H1 (cell line): Measurements from ENCODE around the gene PEX6. TPM values are rescaled to one million over a fixed set of nuclear protein-coding genes. Genes with fewer than 3 reads are reported as not detected.

ENCODE experiments used
- CTCF ChIA-PET: fragments of 300-600 bp; sonication (Branson Sonifier 250); formaldehyde crosslinking; loops from one replicate; lab custom pipeline; 2021; ENCODE audit not compliant: partially characterized antibody; lab: Charles Lee
- POLR2A ChIA-PET: fragments of 300-600 bp; sonication (Branson Sonifier 250); formaldehyde crosslinking; loops from one replicate; lab custom pipeline; 2021; ENCODE audit warnings: inconsistent platforms; ENCODE audit not compliant: partially characterized antibody; lab: Charles Lee
- DNase-seq, 2 experiments: peaks; one replicate each; pipeline versions ENCODE4 v3.0.0 to v3.0.0-alpha.2; 2010 to 2022; ENCODE audit warnings: low spot score in 2 of 2, low read depth in 1 of 2, mixed read lengths in 1 of 2
- FAIRE-seq: peaks from 2 replicates; lab custom pipeline; 2011; peaks lifted over from hg19 to GRCh38; lab: Jason Lieb, UNC
- H2AFZ ChIP-seq: 2 replicates; pipeline ENCODE4 v1.8.1; 2012; ENCODE audit warnings: low read length, inconsistent platforms
- H2AK5ac ChIP-seq: 2 replicates; pipeline ENCODE4 v1.6.1; 2013; ENCODE audit warnings: low read depth, low read length
- H2BK120ac ChIP-seq: replicated peaks from 2 replicates; pipeline ENCODE3; 2013; ENCODE audit warnings: low read depth, low read length, inconsistent platforms
- H2BK12ac ChIP-seq: 2 replicates; pipeline ENCODE4 v1.6.1; 2013; ENCODE audit warnings: low read depth, low read length
- H2BK15ac ChIP-seq: 2 replicates; pipeline ENCODE4 v1.6.1; 2013; ENCODE audit warnings: low read length
- H2BK20ac ChIP-seq: 2 replicates; pipeline ENCODE4 v1.6.1; 2013; ENCODE audit warnings: low read length
- H2BK5ac ChIP-seq: 2 replicates; pipeline ENCODE4 v1.6.1; 2013; ENCODE audit warnings: low read depth, low read length
- H3K14ac ChIP-seq: 2 replicates; pipeline ENCODE4 v1.6.1; 2013; ENCODE audit warnings: inconsistent platforms; ENCODE audit not compliant: insufficient read length
- H3K18ac ChIP-seq: 2 replicates; pipeline ENCODE4 v1.6.1; 2013; ENCODE audit warnings: low read length; ENCODE audit errors: extremely low read depth
- H3K23ac ChIP-seq: 2 replicates; pipeline ENCODE4 v1.6.1; 2013; ENCODE audit warnings: inconsistent platforms; ENCODE audit not compliant: insufficient read length
- H3K23me2 ChIP-seq: 2 replicates; pipeline ENCODE4 v1.6.1; 2013; ENCODE audit warnings: low read depth, low read length
- H3K27ac ChIP-seq: 2 replicates; pipeline ENCODE4 v1.6.1; 2011; ENCODE audit warnings: low read depth, low read length, inconsistent platforms
- H3K27me3 ChIP-seq, 4 experiments: replicated peaks in 1 of 4; 1 replicate in 1 of 4; 2 replicates in 3 of 4; pipeline versions ENCODE4 v1.6.1 to v1.8.1; 2011 to 2013; ENCODE audit warnings: low read length in 3 of 4, mild to moderate bottlenecking in 3 of 4, inconsistent platforms in 2 of 4, mixed read lengths in 2 of 4, moderate library complexity in 1 of 4; ENCODE audit not compliant: control insufficient read depth in 3 of 4, insufficient read depth in 3 of 4; ENCODE audit errors: extremely low read depth in 1 of 4
- H3K36me3 ChIP-seq, 4 experiments: 2 replicates each; pipeline versions ENCODE4 v1.6.1 to v1.8.1; 2011 to 2013; ENCODE audit warnings: mild to moderate bottlenecking in 4 of 4, low read length in 3 of 4, moderate library complexity in 2 of 4, control low read depth in 1 of 4, inconsistent platforms in 1 of 4; ENCODE audit not compliant: insufficient read depth in 4 of 4, control insufficient read depth in 2 of 4
- H3K4ac ChIP-seq: replicated peaks from 2 replicates; pipeline ENCODE3; 2013; ENCODE audit warnings: low read length, low read depth, mixed read lengths, inconsistent platforms; ENCODE audit not compliant: insufficient read length
- H3K4me1 ChIP-seq, 4 experiments: replicated peaks in 1 of 4; 1 replicate in 1 of 4; 2 replicates in 3 of 4; pipeline versions ENCODE4 v1.6.1 to v1.8.1; 2011 to 2013; ENCODE audit warnings: low read length in 3 of 4, inconsistent platforms in 2 of 4, mixed read lengths in 1 of 4; ENCODE audit not compliant: insufficient read depth in 4 of 4, control insufficient read depth in 3 of 4
- H3K4me2 ChIP-seq, 2 experiments: 2 replicates each; pipeline versions ENCODE4 v1.6.1 to v1.8.1; 2011 to 2013; ENCODE audit warnings: low read depth in 2 of 2, low read length in 2 of 2, control low read depth in 1 of 2, inconsistent platforms in 1 of 2, mild to moderate bottlenecking in 1 of 2; ENCODE audit not compliant: insufficient read depth in 1 of 2
- H3K4me3 ChIP-seq, 4 experiments: fragments of 200-600, 300-600 bp in 1 of 4; sonication (generic), shearing (Covaris generic), sonication (Bioruptor Twin) in 1 of 4; 2 replicates each; pipeline versions ENCODE4 v1.5.1 to v1.8.1; 2011 to 2016; ENCODE audit warnings: low read length in 4 of 4, low read depth in 3 of 4, control low read depth in 2 of 4, inconsistent platforms in 2 of 4, mild to moderate bottlenecking in 2 of 4, mixed read lengths in 1 of 4, moderate library complexity in 1 of 4; ENCODE audit not compliant: insufficient read depth in 2 of 4; ENCODE audit errors: extremely low read depth in 1 of 4
- H3K56ac ChIP-seq: replicated peaks from 2 replicates; pipeline ENCODE3; 2013; ENCODE audit warnings: low read depth, mild to moderate bottlenecking, mixed read lengths, low read length, inconsistent platforms; ENCODE audit not compliant: insufficient read length
- H3K79me1 ChIP-seq: 2 replicates; pipeline ENCODE4 v1.6.1; 2013; ENCODE audit warnings: low read depth, low read length, control low read depth
- H3K79me2 ChIP-seq, 2 experiments: 2 replicates each; pipeline versions ENCODE4 v1.6.1 to v1.8.1; 2012 to 2013; ENCODE audit warnings: low read length in 2 of 2, mild to moderate bottlenecking in 2 of 2, inconsistent platforms in 1 of 2; ENCODE audit not compliant: insufficient read depth in 2 of 2, control insufficient read depth in 1 of 2
- H3K9ac ChIP-seq, 4 experiments: replicated peaks in 1 of 4; 1 replicate in 1 of 4; 2 replicates in 3 of 4; pipeline versions ENCODE4 v1.6.1 to v1.8.1; 2011 to 2013; ENCODE audit warnings: low read depth in 3 of 4, low read length in 3 of 4, control low read depth in 2 of 4, mild to moderate bottlenecking in 2 of 4, moderate library complexity in 2 of 4, inconsistent platforms in 1 of 4; ENCODE audit errors: extremely low read depth in 1 of 4
- H3K9me3 ChIP-seq, 2 experiments: 2 replicates each; pipeline versions ENCODE4 v1.6.1 to v1.8.1; 2012 to 2013; ENCODE audit warnings: mild to moderate bottlenecking in 2 of 2, moderate library complexity in 2 of 2, control low read depth in 1 of 2, inconsistent platforms in 1 of 2, low read depth in 1 of 2, low read length in 1 of 2, mixed read lengths in 1 of 2; ENCODE audit not compliant: insufficient read depth in 2 of 2
- H4K20me1 ChIP-seq, 2 experiments: replicated peaks in 1 of 2; 2 replicates each; pipeline versions ENCODE3 to v1.8.1; 2011 to 2013; ENCODE audit warnings: inconsistent platforms in 2 of 2, low read length in 2 of 2, mild to moderate bottlenecking in 1 of 2; ENCODE audit not compliant: insufficient read depth in 2 of 2, control insufficient read depth in 1 of 2
- H4K5ac ChIP-seq: 2 replicates; pipeline ENCODE4 v1.6.1; 2013; ENCODE audit warnings: low read length, low read depth, mixed read lengths, inconsistent platforms; ENCODE audit not compliant: insufficient read length
- H4K8ac ChIP-seq: 2 replicates; pipeline ENCODE4 v1.8.0; 2013; ENCODE audit warnings: mild to moderate bottlenecking, moderate library complexity, low read length, inconsistent platforms; ENCODE audit not compliant: insufficient read depth; ENCODE audit errors: extremely low read depth
- H4K91ac ChIP-seq: replicated peaks from 2 replicates; pipeline ENCODE3; 2013; ENCODE audit warnings: low read length, mixed read lengths, inconsistent platforms; ENCODE audit not compliant: insufficient read length
- BRCA1 ChIP-seq: IDR thresholded peaks from 2 replicates; pipeline ENCODE4 v1.6.1; 2012; ENCODE audit warnings: low read depth, low read length, improper control_type of control experiment
- CBX8 ChIP-seq: fragments of 300-800, 300-1000 bp; sonication (generic); IDR thresholded peaks from 2 replicates; pipeline ENCODE4 v1.7.1; 2016; ENCODE audit warnings: low read depth, low read length, borderline replicate concordance
- CTBP2 ChIP-seq: IDR thresholded peaks from 2 replicates; pipeline ENCODE4 v1.7.0; 2011; ENCODE audit warnings: borderline replicate concordance, mild to moderate bottlenecking, moderate library complexity, mixed read lengths, low read length; ENCODE audit not compliant: insufficient read depth, insufficient read length
- EGR1 ChIP-seq: IDR thresholded peaks from 2 replicates; pipeline ENCODE4 v1.6.1; 2011; ENCODE audit warnings: low read depth, low read length, borderline replicate concordance
- FOSL1 ChIP-seq: IDR thresholded peaks from 2 replicates; pipeline ENCODE4 v1.6.1; 2011; ENCODE audit warnings: mild to moderate bottlenecking, low read depth, low read length, moderate library complexity; ENCODE audit not compliant: insufficient read depth
- GABPA ChIP-seq: IDR thresholded peaks from 2 replicates; pipeline ENCODE4 v1.6.1; 2011; ENCODE audit warnings: mild to moderate bottlenecking, low read length, moderate library complexity, borderline replicate concordance; ENCODE audit not compliant: insufficient read depth
- GTF2F1 ChIP-seq: IDR thresholded peaks from 2 replicates; pipeline ENCODE4 v1.6.1; 2012; ENCODE audit warnings: low read depth, low read length, improper control_type of control experiment, borderline replicate concordance
- KDM5A ChIP-seq: fragments of 200-600 bp; IDR thresholded peaks from 2 replicates; pipeline ENCODE4 v1.7.1; 2012; ENCODE audit warnings: mild to moderate bottlenecking, low read length, inconsistent platforms, mixed read lengths
- NANOG ChIP-seq: IDR thresholded peaks from 2 replicates; pipeline ENCODE4 v1.6.1; 2011; ENCODE audit warnings: low read length, low read depth, mild to moderate bottlenecking, inconsistent platforms; ENCODE audit not compliant: insufficient read depth, poor library complexity, severe bottlenecking
- POU5F1 ChIP-seq: IDR thresholded peaks from 2 replicates; pipeline ENCODE4 v1.6.1; 2011; ENCODE audit warnings: low read depth, mild to moderate bottlenecking, low read length, moderate library complexity
- RXRA ChIP-seq: IDR thresholded peaks from 2 replicates; pipeline ENCODE4 v1.6.1; 2011; ENCODE audit warnings: low read depth, mild to moderate bottlenecking, low read length, moderate library complexity; ENCODE audit not compliant: insufficient read depth
- TBP ChIP-seq: IDR thresholded peaks from 2 replicates; pipeline ENCODE4 v1.6.1; 2011; ENCODE audit warnings: low read depth, low read length, improper control_type of control experiment
- WGBS, 2 experiments: shearing (Covaris generic) in 1 of 2; methylation state at CpG; one replicate each; pipeline versions ENCODE4 v1.1.6 to v1.1.7; 2013 to 2015; ENCODE audit warnings: low lambda C conversion rate in 2 of 2, mixed read lengths in 2 of 2, inconsistent platforms in 1 of 2, low coverage in 1 of 2, missing lambda C conversion rate in 1 of 2; ENCODE audit not compliant: insufficient replicate concordance in 2 of 2, insufficient coverage in 1 of 2, insufficient read length in 1 of 2; ENCODE audit errors: extremely low coverage in 1 of 2, missing lambda C conversion rate in 1 of 2; 5-methylcytosine and 5-hydroxymethylcytosine counted together
- polyA plus RNA-seq, 7 experiments: library from polyadenylated mRNA; depleted of rRNA in 3 of 7; stranded (reverse) in 5 of 7; unstranded in 2 of 7; fragments of >200 nt in 5 of 7; fragments of 200-250 nt in 2 of 7; gene quantifications; 1 replicate in 5 of 7; 2 replicates in 1 of 7; 4 replicates in 1 of 7; pipeline versions ENCODE4 v1.2.1 to v1.2.3, GENCODE V29; 2011 to 2013; ENCODE audit warnings: missing spikeins in 2 of 7, mixed read lengths in 2 of 7
- total RNA-seq: library from RNA; stranded (reverse); fragmentation: NEBNext Ultra II Directional; extraction: Animal tissue kit (Norgen Biotek cat#: 25700); gene quantifications from 2 replicates; pipeline ENCODE4 v1.2.1, GENCODE V29; 2021
- TF ChIP-seq, protein P1 (sequence below): IDR thresholded peaks from 2 replicates; pipeline ENCODE4 v1.6.1; 2011; ENCODE audit warnings: low read depth, mild to moderate bottlenecking, low read length; ENCODE audit not compliant: insufficient read depth

The PEX6 gene
- total and polyA plus RNA-seq, 2 of the 8 experiments (the other 6 are each of a cell fraction or from before 2014, with no cell fraction given), result 6.4 to 12.5 TPM

GRCh38 chr6:42915732-42916131, 63.2 kb downstream of the PEX6 start, which contains the start of gene PTCRA:
TSS of gene PTCRA (plus strand) at chr6:42916053. CDS start at chr6:42916070, 17 bp downstream.
- H4K20me1 ChIP-seq, result no peaks in the 10 kb centered on the region
- H3K18ac ChIP-seq, result no peak within 1 kb of the TSS
- ChIA-PET POLR2A (interaction anchor here (1.8 to 7.4 kb wide), 2 partner anchors 12 to 106 kb away, joined by 6 to 81 read pairs; partner anchors contain the start of genes CNPY3 and RRP36), CTCF (interaction anchor here (0.9 to 1.6 kb wide), 2 partner anchors 9 to 17 kb away, joined by 3 to 7 read pairs; no protein-coding TSS in a partner anchor)
- H3K79me1 ChIP-seq, result no peaks in the 10 kb centered on the region
- no peak within 1 kb of the TSS for H2AFZ ChIP-seq
- H4K8ac ChIP-seq, result no peak within 1 kb of the TSS; the same call in 1 of the 2 replicates
- H4K5ac ChIP-seq, result no peak within 1 kb of the TSS
- FAIRE-seq (no peak), DNase-seq (no peak)
- 0 out of 7 replicates have a peak, but pooled peaks cover 0 to 1% (median 0%) of the 10 kb centered on the region in 4 experiments for H3K4me1 ChIP-seq
- H3K9me3 ChIP-seq, result no peaks in the 10 kb centered on the region
- no peaks in the 10 kb centered on the region for H3K79me2 ChIP-seq
- H3K36me3 ChIP-seq, result no peaks in the 10 kb centered on the region
- no peak within 1 kb of the TSS for H3K27ac ChIP-seq
- no peak within 1 kb of the TSS for H3K56ac ChIP-seq
- H3K4ac ChIP-seq, result no peak within 1 kb of the TSS
- 96% methylated on average over 10 of the region's 10 CpGs; no CpG with 5 or more reads in 1 of the 2 experiments for WGBS, 2 experiments
- no peak within 1 kb of the TSS for H3K4me2 ChIP-seq
- H3K27me3 ChIP-seq, result no peaks in the 10 kb centered on the region
- H2BK5ac ChIP-seq, result no peak within 1 kb of the TSS
- no peak within 1 kb of the TSS for H3K14ac ChIP-seq
- no peak within 1 kb of the TSS for H3K9ac ChIP-seq
- no peak within 1 kb of the TSS for H2BK12ac ChIP-seq
- H4K91ac ChIP-seq, result no peak within 1 kb of the TSS
- H2BK20ac ChIP-seq, result no peak within 1 kb of the TSS
- no peak within 1 kb of the TSS for H2BK15ac ChIP-seq
- H3K23ac ChIP-seq, result no peak within 1 kb of the TSS
- no peak within 1 kb of the TSS for H2BK120ac ChIP-seq
- H2AK5ac ChIP-seq, result no peak within 1 kb of the TSS
- no peak within 1 kb of the TSS for H3K4me3 ChIP-seq
- H3K23me2 ChIP-seq, result peaks cover 2% of the 10 kb centered on the region; the same call in 1 of the 2 replicates
- no peak for TF ChIP-seq RXRA
- no peak for TF ChIP-seq KDM5A
- TF ChIP-seq CBX8, result no peak
- no peak for TF ChIP-seq FOSL1
- TF ChIP-seq, protein P1, sequence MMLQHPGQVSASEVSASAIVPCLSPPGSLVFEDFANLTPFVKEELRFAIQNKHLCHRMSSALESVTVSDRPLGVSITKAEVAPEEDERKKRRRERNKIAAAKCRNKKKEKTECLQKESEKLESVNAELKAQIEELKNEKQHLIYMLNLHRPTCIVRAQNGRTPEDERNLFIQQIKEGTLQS, result no peak
- TF ChIP-seq NANOG, result no peak
- TF ChIP-seq GTF2F1, result no peak
- no peak for TF ChIP-seq BRCA1
- TF ChIP-seq CTBP2, result no peak
- TF ChIP-seq GABPA, result no peak
- no peak for TF ChIP-seq EGR1
- no peak for TF ChIP-seq POU5F1
- no peak for TF ChIP-seq TBP
